Memory B cell (primary cell): Measurements from ENCODE around the gene PLEKHM1.
"Not testable (repeated sequence)": the region's sequence is repeated elsewhere in the genome, so short reads cannot be mapped to it uniquely, and the experiment has no call there.

Experiments
- ATAC-seq: fragments of 150-1000 bp; cut with Tn5 transposase; 2 replicates; pipeline ENCODE4 v1.10.0; 2021; ENCODE audit warnings: low read depth, mild to moderate bottlenecking, moderate library complexity
- DNase-seq, 2 donors: peaks; one replicate each; pipeline ENCODE4 v3.0.0; 2022; ENCODE audit warnings: low spot score in 2 of 2
- H3K27ac Mint-ChIP-seq: one replicate; pipeline ENCODE4 v1.8.0; 2022; ENCODE audit warnings: mild to moderate bottlenecking, moderate library complexity, mixed read lengths
- H3K27me3 Mint-ChIP-seq: one replicate; pipeline ENCODE4 v1.8.0; 2022; ENCODE audit warnings: mixed read lengths
- H3K36me3 Mint-ChIP-seq: one replicate; pipeline ENCODE4 v1.8.0; 2022; ENCODE audit warnings: mild to moderate bottlenecking, mixed read lengths
- H3K4me1 Mint-ChIP-seq: one replicate; pipeline ENCODE4 v1.8.0; 2022; ENCODE audit warnings: mixed read lengths
- H3K4me3 Mint-ChIP-seq: one replicate; pipeline ENCODE4 v1.8.0; 2022; ENCODE audit warnings: mild to moderate bottlenecking, moderate library complexity, mixed read lengths
- H3K9me3 Mint-ChIP-seq: one replicate; pipeline ENCODE4 v1.8.0; 2022; ENCODE audit warnings: mixed read lengths

PLEKHM1 gene

GRCh38 chr17:45441526-45442310 lies 48.8 kb downstream of the PLEKHM1 start:
- H3K36me3 Mint-ChIP-seq = peaks cover 7% of the 10 kb centered on the region
- H3K27me3 Mint-ChIP-seq = no peaks in the 10 kb centered on the region
- DNase-seq (no peak), ATAC-seq (no peak)
- H3K27ac Mint-ChIP-seq = peak overlapping the region; percentile 67
- no peak overlapping the region for H3K4me3 Mint-ChIP-seq
- no peaks in the 10 kb centered on the region for H3K9me3 Mint-ChIP-seq
- H3K4me1 Mint-ChIP-seq = peaks cover 8% of the 10 kb centered on the region

DNA sequence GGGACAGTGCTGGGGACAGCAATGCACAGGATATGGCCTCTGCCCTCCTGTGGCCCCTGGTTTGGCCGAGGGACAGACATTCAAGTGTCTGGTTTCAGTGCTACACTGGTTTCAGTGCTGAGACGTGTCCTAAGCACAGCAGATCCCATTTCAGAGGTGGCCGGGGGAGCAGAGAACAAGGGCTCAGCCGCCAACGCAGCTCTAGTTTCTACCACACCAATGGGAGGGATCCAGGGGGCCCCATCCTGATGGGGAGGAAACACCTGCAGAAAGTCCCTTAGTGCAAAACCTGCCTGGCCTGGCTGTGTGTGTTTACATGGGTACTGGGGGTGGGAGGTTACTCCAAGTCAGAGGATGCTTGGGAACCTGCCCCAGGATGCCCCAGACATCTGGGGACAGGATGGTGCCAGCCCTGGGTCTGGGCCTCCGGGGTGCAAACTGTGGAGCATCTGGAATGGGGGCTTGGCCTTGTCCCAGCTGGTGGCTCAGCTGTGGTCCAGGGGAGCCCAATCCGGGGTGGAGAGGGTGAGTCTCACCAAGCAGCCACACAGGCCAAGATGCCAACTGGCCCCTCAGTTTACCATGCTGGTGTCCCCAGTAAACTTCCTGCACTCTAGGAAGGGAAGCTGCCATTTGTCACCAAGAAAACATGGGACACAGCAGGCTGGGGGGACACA lies 49.5 kb downstream of the PLEKHM1 start:
- ATAC-seq = peak; percentile 81
- not testable (repeated sequence) for H3K27me3 Mint-ChIP-seq, H3K4me1 Mint-ChIP-seq, DNase-seq, H3K4me3 Mint-ChIP-seq, H3K9me3 Mint-ChIP-seq, H3K36me3 Mint-ChIP-seq
- peak overlapping the region; percentile 38 for H3K27ac Mint-ChIP-seq

- no peak overlapping the region for H3K4me3 Mint-ChIP-seq
- ATAC-seq = no peak
- DNase-seq = no peak
- H3K4me1 Mint-ChIP-seq = peaks cover 8% of the 10 kb centered on the region
- H3K27me3 Mint-ChIP-seq = no peaks in the 10 kb centered on the region
- H3K9me3 Mint-ChIP-seq = no peaks in the 10 kb centered on the region
- peak overlapping the region; percentile 38 for H3K27ac Mint-ChIP-seq
- H3K36me3 Mint-ChIP-seq = peaks cover 5% of the 10 kb centered on the region
Observed at GRCh38 chr17:45440161-45440778, 50.3 kb downstream of the PLEKHM1 start.

DNA sequence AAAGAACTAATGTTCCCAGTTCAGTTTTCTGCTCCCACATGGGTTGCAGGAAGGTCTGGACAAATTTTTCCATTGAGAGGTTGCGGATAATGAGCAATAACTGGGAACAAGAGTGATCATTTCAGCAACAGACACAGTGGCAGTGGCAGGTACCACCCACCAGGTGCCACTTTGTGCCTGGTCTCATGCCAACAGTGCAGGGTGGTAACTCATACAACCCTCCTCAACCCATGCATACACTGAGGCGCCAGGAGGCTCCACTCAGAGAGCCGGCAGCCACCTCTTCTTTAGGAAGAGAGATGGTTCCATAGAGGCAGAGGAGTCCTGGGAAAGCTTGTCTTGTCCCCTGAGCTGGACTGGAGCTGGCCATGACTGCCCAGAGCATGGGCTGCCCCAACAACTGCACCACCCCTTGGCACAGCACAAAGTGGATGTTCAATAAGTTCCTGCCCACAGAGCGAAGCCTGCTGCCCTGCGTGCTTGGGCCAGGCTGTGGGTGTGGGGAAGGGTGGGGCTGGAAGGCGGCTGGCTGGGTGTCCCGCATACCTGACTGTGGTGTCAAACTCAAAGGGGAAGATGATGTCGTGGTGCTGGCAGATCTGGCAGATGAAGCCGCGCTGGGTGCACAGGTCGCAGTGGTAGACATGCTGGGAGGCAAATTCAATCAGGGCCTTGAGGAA lies 51.5 kb downstream of the PLEKHM1 start:
- Mint-ChIP-seq H3K27me3 (no peaks in the 10 kb centered on the region), H3K27ac (no peak overlapping the region), H3K9me3 (no peaks in the 10 kb centered on the region), H3K4me3 (no peak overlapping the region), H3K36me3 (no peaks in the 10 kb centered on the region), H3K4me1 (peaks cover 7% of the 10 kb centered on the region)
- ATAC-seq = no peak
- DNase-seq = no peak

- no peak overlapping the region for H3K27ac Mint-ChIP-seq
- ATAC-seq (no peak), DNase-seq (no peak)
- H3K4me3 Mint-ChIP-seq = no peak overlapping the region
- peaks cover 7% of the 10 kb centered on the region for H3K4me1 Mint-ChIP-seq
- H3K36me3 Mint-ChIP-seq = no peaks in the 10 kb centered on the region
- H3K9me3 Mint-ChIP-seq = no peaks in the 10 kb centered on the region
- no peaks in the 10 kb centered on the region for H3K27me3 Mint-ChIP-seq
Observed at GRCh38 chr17:45437465-45438283, 52.8 kb downstream of the PLEKHM1 start.

DNA sequence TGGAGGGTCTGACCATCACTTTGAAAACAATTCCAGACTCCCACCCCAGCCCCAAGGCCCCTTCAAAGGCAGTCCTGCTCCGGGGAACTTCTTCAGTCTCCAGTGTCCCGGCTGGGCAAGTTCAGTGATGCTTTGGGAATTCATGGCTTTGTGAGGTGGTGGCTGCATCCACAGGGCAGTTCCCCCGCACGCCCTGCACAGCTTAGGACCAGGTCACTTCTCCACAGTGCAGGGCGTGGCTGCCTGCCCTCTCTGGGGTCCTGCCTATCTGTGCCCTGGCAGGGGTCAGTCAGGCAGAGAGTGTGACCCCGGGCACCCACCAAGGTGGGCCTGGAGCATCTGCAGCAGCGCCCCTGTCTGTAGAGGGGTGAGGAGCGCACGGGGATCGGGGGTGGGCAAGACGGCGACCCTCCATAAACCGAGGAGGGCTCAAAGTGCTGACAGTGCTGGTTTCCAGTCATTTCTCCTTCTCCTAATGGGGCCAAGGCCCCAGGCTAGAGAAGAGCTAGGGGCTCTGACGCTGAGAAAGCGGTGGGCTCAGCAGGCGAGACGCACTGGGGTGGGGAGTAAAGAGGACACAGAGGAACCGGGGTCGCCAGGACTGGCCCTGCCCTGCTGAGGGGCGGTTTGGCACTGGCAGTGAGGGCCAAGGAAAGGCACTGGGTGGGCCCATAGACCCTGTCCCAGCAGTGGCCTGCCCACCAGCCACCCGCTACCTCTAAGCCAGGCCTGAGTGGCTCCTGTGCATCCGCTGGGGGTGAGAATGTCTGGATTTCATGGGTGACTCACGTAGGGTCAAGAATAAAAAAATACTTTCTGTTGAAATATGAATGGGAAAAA lies 53.7 kb downstream of the PLEKHM1 start:
- Mint-ChIP-seq H3K4me3 (no peak overlapping the region), H3K36me3 (no peaks in the 10 kb centered on the region), H3K27ac (no peak overlapping the region), H3K9me3 (no peaks in the 10 kb centered on the region), H3K27me3 (no peaks in the 10 kb centered on the region), H3K4me1 (peaks cover 7% of the 10 kb centered on the region)
- DNase-seq = no peak
- ATAC-seq = no peak

DNA sequence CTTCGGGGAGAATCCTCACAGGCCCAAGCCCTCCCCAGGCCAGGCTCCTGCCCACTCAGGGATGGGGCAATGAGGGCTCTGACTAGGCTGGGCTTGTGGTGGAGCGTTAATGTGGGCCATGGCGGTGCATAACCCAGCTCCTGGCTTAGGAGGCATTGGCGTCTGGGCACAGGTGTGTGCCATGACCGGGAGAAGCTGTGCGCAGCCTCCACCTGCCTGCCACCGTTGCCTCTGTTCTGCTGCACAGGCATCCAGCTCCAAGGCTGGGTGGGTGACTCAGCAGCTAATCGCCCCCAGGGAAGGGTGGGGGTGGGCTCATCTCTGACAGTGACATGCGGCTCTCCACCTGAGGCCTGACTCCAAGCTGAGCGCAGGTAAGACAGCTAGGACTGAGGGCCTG lies 54.4 kb downstream of the PLEKHM1 start:
- no peak for ATAC-seq
- Mint-ChIP-seq H3K9me3 (no peaks in the 10 kb centered on the region), H3K27me3 (no peaks in the 10 kb centered on the region), H3K36me3 (no peaks in the 10 kb centered on the region), H3K4me1 (peaks cover 3% of the 10 kb centered on the region), H3K27ac (no peak overlapping the region), H3K4me3 (no peak overlapping the region)
- no peak for DNase-seq

- Mint-ChIP-seq H3K27ac (peak overlapping the region; percentile 50), H3K36me3 (no peaks in the 10 kb centered on the region), H3K4me1 (peaks cover 5% of the 10 kb centered on the region), H3K27me3 (no peaks in the 10 kb centered on the region), H3K4me3 (no peak overlapping the region), H3K9me3 (no peaks in the 10 kb centered on the region)
- DNase-seq (no peak), ATAC-seq (no peak)
Observed at GRCh38 chr17:45435481-45435880, 55.0 kb downstream of the PLEKHM1 start.

DNA sequence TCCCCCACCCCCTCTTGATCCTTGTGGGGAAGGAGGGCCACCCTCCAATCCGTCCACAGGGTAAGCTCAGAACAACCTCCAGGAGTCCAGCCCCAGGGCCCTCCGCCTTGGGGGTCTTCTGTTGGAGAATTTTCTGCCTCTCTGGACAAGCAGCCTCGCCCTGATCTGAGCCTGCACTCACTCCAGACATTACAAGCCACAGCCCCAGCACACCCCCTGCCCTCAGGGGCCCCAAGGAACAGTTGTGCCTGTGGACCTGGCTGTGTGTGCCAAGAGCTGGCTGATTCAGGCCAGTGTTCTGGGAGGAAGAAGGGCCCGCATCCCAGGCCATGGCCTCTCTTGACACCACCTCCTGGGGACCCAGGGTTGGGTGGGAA lies 57.4 kb downstream of the PLEKHM1 start:
- Mint-ChIP-seq H3K36me3 (no peaks in the 10 kb centered on the region), H3K27ac (no peak overlapping the region), H3K4me3 (peak overlapping the region; percentile 69), H3K4me1 (peaks cover 11% of the 10 kb centered on the region), H3K9me3 (no peaks in the 10 kb centered on the region), H3K27me3 (no peaks in the 10 kb centered on the region)
- ATAC-seq = no peak
- DNase-seq = no peak

DNA sequence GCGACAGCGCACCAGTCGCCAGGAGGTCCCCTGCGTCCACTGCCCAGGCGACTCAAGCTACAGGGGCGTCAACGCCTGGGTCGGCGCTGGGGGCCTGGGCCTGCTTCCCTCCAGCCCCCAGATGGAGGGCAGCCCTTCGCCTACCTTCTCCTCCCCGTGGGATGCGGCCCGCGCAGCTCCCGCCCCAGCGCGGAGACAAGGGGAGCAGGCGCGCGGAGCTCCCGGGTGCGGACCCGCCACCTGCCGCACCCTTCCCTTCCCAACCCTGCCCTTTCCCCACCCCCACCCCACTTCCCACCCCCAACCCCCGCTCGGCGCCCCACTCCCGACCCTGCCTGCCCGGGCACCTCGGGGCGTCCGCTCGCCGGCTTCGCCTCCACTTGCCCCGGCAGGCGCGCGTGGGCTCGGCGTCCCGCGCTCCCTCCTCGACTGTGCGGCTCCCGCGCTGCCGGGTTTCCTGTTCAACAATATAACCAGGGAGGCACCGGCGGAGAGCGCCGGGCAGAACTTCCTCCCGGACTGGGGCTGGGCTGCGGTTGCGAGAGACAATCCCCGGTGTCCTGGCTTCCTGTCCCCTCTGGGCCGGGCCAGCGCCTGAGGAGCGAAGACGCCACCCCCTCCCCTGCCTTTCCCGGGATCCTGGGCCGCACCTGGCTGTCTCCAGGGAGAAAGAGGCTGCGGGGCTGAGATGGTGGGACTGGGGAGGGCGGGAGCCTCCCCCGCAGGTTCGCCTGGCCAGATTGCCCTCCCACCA lies 57.9 kb downstream of the PLEKHM1 start, which contains the start of gene ARHGAP27:
Gene ARHGAP27, minus strand, starts transcription at position 466 of the 754 bp plus-strand sequence. CDS start 2,591 bp downstream, outside the sequence.
- no peaks in the 10 kb centered on the region for H3K36me3 Mint-ChIP-seq
- no peaks in the 10 kb centered on the region for H3K27me3 Mint-ChIP-seq
- peak within 1 kb of the TSS; percentile 89 for H3K4me3 Mint-ChIP-seq
- no peak for ATAC-seq
- DNase-seq = no peak
- no peak within 1 kb of the TSS for H3K27ac Mint-ChIP-seq
- peaks cover 16% of the 10 kb centered on the region for H3K4me1 Mint-ChIP-seq
- H3K9me3 Mint-ChIP-seq = no peaks in the 10 kb centered on the region

- H3K27ac Mint-ChIP-seq = peak overlapping the region; percentile 35
- peaks cover 17% of the 10 kb centered on the region for H3K4me1 Mint-ChIP-seq
- H3K4me3 Mint-ChIP-seq = peak overlapping the region; percentile 89
- no peaks in the 10 kb centered on the region for H3K27me3 Mint-ChIP-seq
- DNase-seq (no peak), ATAC-seq (peak; percentile 31)
- no peaks in the 10 kb centered on the region for H3K9me3 Mint-ChIP-seq
- no peaks in the 10 kb centered on the region for H3K36me3 Mint-ChIP-seq
Observed at GRCh38 chr17:45431531-45432404, 58.8 kb downstream of the PLEKHM1 start.
